HG02870 (cell line): ENCODE measurements around the gene COL16A1.

Experiments used
- ATAC-seq: cut with Tn5 transposase; IDR thresholded peaks from one replicate; pipeline ENCODE4 v1.9.1; 2021; ENCODE audit warnings: mild to moderate bottlenecking, moderate library complexity; ENCODE audit not compliant: unreplicated experiment

The COL16A1 gene

DNA sequence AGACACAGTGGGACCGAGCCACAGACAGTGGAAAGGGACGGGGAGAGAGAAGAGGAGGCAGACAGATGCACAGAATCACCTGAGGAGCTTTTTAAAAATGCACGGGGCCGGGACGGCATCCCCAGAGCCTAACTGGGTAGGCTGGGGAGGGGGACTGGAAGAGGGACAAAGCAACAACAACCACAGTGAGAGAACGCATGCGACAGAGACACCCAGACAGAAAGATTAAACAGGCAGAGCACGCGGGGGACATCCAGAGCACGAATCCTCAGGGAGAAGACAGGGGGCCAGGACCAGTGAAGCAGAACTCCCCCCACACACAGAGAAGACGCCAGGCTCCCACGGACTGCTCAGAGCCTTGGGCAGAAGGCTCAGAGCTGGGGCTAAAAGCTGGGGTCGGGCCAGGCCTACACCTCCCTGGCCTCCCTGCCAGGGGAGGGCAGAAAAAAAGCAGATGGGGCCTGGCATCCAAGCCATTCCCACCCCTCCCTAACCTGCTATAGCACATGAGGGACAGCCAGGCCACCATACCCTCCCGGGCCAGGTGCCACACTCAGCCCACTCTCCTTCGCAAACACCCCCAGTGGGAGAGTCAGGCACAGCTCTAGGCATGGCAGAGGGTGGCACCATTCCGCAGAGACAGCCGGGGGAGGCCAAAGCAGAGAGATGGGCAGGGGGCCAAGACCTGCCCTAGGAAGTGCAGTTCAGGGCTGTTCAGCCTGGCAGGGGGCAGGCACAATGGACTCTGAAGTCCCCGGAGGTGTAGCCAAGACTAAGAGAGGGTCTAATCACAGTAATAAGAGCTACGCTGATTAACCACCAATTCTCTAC lies 29.8 kb upstream of the COL16A1 start:
- no peak for ATAC-seq

DNA sequence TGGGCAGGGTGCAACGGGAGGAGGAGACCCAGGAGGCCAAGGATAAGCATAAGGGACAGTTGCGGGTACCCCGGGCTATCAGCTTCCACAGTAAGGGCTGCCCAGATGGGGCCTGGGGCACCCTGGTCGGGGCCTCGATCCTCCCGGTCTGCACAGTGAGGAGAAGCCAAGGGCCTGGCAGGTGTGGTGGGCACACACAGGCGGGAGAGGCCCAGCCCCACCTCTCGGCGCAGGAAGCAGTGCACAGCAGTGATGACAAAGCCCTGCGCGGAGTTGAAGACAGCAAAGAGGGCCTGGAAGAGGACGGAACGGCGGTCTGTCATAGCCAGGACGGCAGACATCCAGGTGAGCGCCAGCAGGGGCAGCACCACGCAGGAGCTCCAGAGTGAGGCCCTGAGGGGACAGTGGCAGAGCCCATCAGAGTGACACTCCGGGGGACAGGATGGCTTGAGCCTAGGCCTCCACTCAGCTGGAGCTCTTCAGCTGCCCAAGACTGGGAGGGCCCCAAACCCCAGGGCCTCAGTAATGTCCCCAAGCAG lies 29.0 kb upstream of the COL16A1 start:
- no peak for ATAC-seq

DNA sequence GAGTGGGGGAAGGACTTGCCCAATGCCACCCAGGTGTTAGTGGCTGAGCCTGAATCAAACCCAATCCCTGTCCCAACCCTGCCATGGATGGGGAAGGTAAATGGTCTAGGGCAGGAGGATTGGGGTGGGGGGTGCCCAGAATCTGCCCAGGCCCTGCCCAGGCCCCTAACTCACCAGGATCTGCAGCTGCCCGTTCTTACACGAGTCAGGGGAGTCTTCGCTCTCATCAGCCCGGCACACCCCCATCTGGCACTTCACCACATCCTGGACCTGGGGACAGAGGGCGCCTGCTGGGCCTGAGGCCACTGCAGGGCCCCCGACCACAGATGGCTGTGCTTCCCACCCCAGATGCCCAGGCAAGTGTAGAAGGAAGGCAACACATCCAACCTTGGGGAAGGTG lies 28.5 kb upstream of the COL16A1 start:
- ATAC-seq, result no peak

DNA sequence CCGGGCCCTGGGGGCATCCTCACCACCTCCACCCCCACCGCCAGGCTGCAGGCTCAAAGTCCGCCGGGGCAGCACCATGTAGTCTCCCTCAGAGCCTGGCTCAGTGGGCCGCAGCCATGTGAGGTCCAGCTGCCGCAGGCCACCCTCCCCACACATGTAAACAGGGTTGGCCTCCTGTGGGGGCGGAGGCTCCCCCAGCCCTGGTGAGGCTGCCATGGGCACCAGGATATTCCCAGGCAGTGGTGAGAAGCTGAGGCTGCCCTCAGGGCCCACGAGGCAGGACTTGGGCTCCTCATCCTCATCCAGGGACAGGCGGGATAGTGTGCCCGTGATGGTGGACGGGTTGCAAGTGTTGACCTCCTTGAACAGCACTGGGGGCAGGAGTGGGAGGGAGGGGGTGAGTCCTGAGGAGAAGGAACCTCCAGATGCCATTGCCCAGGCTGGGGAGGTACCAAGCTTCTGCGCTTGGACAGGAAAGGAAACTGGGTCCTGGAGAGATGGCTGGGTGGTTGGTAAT lies 27.3 kb upstream of the COL16A1 start:
- no peak for ATAC-seq

DNA sequence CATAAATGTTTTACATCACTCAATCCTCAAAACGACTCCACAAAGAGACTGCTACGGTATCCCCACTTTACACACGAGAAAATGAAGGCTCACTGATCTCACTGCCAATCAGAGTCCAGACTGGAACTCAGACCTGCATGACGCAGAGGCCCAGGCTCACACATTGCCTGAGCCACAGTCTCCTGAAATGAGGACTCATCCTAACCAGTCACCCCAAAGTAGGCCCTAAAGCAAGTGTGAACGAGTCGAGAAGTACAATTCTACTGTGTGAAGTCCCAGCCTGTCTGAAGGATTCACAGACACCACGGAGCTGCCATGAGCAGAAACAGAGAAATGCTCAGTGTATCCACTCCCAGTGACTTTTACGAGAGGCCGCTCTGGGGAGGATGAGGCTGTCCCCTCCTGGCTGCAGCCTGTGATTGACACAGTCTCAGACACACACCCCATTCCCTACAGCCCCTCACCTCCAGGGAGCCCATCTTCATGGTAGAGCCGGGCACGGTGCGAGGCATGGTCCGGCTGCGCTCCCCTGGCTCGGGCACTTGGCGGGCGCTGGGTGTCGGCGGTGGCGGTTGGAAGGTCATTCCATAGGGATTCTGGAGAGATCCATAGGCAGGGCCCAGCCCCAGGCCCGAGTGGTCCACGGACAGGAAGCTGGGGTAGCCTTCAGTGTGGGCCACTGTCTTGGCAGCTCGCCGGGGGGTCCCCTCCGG lies 26.7 kb upstream of the COL16A1 start:
- no peak for ATAC-seq

DNA sequence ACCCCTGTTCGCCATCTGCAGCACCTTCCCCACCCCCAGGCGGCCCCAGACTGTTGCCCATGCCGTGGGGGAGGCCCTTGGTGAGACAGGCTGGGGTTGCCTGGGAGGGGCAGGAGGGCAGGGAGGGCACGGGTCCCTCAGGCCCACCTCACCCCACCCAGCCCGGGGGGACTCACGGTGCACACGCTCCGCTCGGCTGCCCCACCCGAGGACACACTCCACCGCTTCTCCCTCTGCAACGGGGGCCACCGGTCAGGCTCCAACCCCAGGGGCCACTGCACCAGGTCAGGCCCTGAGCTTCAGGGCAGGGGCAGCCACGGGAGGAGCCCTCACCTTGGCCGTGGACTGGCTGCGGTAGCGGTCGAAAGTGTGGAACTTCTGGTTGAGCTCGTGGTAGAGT lies 24.0 kb upstream of the COL16A1 start:
- ATAC-seq, result no peak

DNA sequence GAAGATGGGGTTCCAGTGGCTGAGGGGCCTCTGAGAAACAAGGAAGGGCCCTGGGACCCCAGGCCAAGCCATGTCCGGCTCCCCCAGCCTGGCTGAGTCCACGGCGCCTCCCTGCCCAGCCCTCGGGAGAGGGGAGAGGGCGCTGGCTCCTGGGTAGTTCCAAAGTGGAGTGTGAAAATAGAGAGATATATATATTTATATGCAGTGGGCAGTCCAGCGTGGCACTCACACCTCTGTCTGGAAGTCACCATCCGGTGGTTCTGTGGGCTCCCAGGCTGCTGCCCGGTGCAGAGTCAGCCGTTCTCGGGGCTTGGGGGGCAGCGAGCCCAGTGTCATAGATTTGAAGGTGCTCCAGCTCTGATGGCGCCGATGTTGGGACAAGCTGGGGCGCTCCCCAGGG lies 23.4 kb upstream of the COL16A1 start:
- ATAC-seq, result no peak

DNA sequence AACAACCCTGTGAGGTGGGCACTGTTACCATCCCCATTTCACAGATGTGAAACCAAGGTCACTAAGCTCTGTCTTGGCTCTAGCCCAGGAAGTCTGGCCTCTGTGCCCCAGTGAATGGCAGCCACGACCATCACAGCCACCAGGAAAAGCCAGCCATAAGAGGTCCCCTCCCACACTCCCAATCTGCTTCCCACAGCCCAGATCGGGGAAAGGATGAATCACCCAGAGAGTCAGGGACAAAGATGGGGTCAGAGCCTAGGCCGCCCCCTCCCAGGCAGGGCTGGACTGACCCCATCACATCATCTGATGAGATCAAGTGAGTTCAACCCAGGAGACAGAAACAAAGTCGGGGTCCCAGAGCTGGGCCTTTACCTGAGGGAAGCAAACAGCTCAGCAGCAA lies 22.9 kb upstream of the COL16A1 start:
- ATAC-seq, result no peak

DNA sequence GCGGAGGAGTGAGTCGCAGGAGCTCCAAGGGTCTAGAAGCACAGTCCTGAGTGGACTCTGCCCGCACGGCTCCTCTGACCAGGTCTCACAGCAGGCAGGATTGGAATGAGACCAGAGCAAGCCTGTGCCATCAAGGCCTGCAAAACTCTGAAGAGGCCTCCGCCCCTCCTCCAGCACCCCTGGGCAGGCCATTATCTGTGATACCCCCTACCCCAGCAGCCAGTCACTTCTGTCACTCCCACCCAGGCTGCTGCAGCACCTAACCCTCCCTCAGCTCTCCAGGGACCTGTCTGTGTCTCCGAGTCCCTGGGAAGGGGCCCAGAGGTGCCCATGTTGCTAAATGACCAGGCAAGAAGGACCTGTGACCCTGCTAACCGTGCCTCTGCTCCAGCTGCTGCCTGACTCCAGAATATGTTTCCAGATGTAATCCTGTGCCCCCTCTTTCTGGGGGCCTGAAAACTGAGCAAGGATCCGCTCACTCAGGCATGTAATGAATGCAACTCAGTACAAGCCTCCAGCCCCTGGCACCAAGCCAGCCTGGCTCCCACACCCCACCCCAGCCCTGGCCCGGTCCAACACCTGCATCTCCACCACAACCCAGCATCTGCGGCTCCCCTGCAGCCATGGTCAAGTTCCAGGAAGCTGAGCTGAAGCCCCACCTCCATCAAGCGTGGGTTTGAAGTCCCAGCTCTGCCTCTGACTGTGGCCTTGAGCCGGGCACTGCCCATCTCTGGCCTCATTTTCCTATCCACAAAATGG lies 22.1 kb upstream of the COL16A1 start:
- ATAC-seq, result no peak

DNA sequence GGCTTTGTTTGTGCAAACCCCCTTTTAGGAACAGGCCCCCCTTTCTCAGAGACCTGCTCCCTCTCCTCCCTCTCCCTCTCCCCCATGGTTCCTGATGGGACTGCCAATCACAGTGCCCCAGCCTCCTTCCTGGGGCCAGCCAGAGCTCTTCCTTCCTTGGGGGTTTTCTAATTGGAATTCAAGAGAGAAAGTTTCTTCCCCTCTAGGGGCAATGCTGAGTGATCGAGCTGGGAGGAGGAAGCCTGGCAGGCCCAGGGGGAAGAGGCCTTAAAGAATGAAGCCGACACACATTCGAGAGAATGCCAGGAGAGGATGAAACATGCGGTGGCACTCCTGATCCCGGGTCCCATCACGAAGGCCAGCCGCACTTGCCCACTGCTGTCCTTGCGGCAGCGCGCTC lies 21.3 kb upstream of the COL16A1 start:
- ATAC-seq, result no peak

DNA sequence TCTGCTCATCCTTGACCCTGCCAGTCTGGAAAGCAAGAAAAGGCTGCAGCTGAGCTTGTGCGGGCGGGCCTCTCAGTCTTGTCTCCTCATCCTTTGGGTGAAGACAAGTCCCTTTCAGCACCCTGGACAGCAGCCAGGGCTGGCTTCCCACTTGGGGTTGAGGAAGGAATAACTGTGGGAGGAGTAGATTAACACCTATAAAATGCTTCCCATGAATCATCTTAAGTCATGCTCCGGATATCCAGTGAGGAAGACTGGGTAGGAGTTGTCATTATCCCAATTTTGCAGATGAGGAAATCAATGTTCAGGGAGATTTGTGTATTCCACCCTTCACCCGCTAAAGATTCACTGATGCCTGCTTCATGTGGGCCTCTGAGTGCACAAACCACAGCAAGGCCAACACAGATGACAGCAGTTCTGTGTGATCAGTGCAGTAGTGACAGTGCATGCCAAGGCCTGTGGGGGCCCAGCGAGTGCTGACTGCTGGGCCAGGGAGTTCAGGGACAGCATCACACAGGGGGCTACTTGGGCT lies 20.1 kb upstream of the COL16A1 start:
- ATAC-seq, result no peak

DNA sequence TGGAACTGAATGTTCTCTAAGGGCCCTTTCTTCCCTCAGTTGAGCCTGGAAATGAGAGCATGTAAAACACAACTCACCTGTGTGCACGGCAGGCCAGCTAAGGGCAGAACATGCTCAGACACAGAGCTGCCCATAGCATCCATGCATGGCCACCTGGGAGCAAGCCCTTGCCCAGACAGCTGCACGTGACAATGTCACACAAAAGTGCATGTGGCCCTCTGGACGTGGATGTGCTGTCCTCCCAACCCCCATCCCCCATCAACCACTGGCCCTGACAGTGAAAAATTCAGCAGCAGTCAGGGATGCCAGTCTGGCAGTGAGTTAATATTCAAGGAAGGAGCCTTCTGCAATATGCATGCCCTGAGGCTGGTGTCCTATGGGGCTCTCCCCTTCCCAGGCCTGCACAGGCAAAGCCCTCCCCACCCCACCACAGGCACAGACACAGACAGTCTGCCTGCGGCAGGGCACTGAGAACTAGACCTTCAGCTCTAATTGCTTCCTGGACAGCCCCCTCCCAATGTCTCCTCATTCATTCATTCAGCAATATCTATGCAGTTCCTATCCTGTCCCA lies 14.6 kb upstream of the COL16A1 start:
- ATAC-seq, result no peak

DNA sequence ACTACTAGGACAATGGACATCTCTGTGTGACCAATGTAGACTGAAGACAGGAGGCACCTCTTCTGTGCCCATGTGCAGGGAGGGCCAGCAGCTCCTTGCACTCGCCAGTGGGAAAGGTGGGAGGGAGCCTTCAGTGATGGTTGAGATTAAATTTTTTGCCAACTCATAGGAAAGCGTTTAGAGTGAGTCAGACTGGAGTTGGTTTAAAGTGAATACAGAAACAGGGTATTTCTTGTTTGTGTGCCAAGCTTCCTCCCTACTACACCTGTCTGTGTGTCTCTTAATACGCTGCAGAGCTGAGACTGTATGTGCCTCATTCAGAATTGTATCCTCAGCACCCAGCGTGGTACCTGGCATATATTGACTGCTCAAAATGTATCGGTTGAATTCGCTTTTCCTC lies 13.5 kb upstream of the COL16A1 start:
- ATAC-seq, result no peak

DNA sequence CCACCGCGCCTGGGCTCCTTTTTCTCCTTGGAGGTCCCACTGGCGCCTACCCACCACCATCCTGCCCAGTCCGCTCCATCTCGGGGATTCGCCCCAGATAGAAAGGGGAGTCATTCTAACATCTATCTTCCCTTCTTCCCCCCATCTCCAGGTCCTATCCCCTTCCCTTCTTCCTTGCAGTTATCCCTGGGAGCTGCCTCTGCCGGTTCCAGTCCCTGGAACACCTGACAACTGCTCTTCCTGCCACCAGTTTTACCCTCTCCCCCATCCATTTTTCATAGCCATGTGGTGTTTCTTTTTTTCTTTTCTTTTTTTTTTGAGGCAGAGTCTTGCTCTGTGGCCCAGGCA lies 12.0 kb upstream of the COL16A1 start:
- no peak for ATAC-seq

DNA sequence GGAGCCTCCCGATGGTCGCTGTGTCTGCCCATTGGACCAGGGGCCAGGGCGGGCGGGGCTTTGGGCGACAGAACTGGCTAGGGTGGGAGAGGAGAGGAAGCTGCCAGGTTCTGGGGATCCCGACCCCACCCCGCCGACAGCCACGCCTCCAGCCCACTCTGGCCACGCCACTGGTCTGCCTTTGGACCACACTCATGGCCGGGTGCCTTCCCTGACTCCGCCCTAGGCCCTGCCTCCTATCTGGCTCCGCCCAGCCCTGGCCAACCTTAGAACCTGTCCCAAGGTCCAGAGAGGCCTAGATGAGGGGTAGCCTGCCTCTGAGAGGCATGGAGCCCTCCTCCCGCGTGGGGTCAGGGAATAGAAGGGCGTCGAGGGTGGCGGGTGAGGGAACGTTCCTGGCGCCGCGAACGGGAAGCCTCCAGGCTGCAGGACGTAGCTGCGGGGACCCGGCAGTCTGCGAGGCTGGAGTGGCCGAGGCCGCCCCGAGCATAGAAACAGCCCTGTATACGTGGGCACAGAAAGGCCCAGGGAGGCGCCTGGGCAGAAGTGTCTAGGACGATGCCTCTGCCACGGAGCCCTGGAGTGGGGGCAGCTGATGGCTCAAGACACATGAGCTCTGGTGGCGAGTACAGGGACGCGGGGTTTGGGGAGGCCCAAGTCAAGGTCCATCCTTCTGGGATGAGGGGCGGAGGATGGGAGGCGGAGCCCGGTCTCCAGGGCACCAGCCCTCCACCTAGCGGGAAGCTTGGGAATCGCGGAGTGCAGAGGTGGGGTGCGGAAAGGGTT lies 11.5 kb upstream of the COL16A1 start:
- no peak for ATAC-seq

DNA sequence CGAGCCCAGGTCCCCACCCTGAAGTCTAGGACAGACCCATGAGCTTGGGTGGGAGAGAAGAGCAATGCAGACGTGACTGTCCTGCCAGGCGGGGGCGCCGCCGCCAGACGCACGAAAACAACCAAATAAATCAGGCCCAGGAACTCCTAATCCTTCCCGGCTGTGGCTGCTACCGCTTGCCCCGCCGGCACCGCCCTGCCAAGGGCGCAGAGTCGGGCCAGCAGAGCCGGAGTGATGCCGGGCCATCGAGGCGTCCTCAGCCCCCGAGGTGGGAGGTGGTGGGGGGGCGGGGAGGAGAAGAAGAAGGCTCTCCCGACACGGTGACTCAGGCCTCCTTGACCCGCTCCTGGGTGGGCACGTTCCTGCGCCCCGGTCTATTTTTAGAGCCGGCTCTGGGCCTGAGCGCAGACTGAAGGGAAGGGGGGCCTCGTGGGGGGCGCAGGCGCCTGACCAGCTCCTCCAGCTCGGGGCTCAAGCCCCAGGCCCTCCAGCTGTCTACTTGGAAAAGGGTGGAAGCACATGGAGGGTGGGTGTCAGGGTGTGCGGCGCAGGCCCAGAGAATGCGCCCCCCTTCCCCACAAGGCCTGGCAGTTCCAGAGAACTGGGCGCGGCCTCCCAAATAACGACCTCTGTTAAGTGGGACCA lies 10.7 kb upstream of the COL16A1 start:
- no peak for ATAC-seq

DNA sequence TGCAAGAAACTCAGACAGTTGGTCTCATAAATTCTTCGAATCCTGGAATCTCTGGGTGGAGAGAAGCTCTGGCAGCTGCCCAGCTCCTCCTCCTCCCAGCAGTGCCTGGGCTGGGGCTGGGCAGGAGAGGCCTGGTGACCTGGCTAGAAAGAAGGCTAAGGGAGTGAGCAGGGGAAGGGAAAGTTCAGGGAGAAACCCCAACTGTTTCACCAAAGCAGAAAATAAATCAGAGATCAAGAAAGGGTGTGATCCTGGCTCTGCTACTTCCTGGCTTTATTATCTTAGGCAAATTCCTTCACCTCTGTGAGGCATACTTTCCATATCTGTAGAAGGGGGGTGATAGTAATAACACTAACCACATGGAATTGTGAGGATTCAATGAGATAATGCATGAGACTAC lies 8.8 kb upstream of the COL16A1 start:
- no peak for ATAC-seq

DNA sequence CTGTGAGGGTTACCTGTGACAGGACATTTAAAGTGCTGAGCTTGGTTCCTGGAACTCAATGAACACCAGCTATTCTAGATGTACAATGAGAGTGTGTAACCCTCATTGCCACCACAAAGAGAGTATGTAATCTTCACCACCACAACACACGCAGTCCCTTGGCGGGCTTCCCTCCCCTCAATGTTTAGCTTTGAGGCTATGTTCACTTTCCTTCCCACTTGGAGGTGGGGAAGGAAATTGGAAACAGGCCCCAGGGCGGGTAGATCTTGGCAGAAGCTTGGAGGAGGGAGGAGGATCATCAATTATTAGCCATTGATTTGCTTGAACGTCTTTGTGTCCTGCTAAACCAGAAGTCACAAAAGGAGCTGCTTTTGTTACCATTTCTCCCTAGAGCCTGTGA lies 8.3 kb upstream of the COL16A1 start:
- no peak for ATAC-seq

DNA sequence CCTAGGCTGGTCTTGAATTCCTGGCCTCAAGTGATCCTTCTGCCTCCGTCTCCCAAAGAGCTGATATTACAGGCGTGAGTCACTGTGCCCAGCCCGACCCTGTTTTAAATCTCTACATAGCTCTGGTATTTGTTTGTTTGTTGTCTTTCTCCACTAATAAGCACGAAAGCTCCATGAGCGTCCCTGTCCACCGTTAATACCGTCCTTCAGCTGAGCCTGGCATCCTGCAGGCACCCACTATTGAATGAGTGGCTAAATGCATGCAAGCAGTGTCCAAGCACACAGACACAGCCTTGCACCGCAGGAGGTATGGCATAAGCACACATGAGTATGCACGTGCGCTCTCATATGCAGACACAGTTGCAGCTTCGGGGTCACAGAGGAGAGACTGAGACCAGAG lies 4.5 kb upstream of the COL16A1 start:
- no peak for ATAC-seq

DNA sequence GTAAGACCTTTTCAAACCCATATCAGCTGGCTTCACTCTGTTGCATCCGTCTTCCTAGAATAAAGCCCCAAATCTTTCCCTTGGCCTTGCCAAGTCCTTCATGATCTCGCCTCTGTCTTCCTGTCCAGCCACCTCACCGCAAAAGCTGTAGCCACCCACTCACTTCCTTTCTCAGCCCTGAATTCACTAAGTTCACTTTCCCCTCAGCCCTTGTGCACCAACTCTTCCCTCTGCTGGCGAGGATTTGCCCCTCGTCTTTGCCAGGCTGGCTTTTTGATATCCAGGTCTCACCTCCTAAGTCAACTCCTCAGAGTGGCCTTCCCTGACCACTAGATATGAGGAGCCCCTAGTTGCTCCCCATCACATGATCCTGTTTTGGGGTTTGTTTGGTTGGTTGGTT lies 3.9 kb upstream of the COL16A1 start:
- no peak for ATAC-seq
